H1 (cell line): ENCODE results near the gene YIF1A. TPM values are rescaled to one million over a fixed set of nuclear protein-coding genes. Genes with fewer than 3 reads are reported as not detected.

Source experiments
- MAX ChIP-seq: IDR thresholded peaks from 2 replicates; pipeline ENCODE4 v1.6.1; 2012; ENCODE audit warnings: inconsistent platforms
- polyA plus RNA-seq, 7 experiments: library from polyadenylated mRNA; depleted of rRNA in 3 of 7; stranded (reverse) in 5 of 7; unstranded in 2 of 7; fragments of >200 nt in 5 of 7; fragments of 200-250 nt in 2 of 7; gene quantifications; 1 replicate in 5 of 7; 2 replicates in 1 of 7; 4 replicates in 1 of 7; pipeline versions ENCODE4 v1.2.1 to v1.2.3, GENCODE V29; 2011 to 2013; ENCODE audit warnings: missing spikeins in 2 of 7, mixed read lengths in 2 of 7
- total RNA-seq: library from RNA; stranded (reverse); fragmentation: NEBNext Ultra II Directional; extraction: Animal tissue kit (Norgen Biotek cat#: 25700); gene quantifications from 2 replicates; pipeline ENCODE4 v1.2.1, GENCODE V29; 2021

The YIF1A gene
- total and polyA plus RNA-seq, 2 of the 8 experiments (the other 6 are each of a cell fraction or from before 2014, with no cell fraction given): 70.1 to 178 TPM

- TF ChIP-seq MAX: no peak
These were observed 863 bp downstream of the YIF1A start (continued) for GRCh38 chr11:66287889-66288670.
